Measurements from ENCODE around the gene DCDC1. TPM values are rescaled to one million over a fixed set of nuclear protein-coding genes. Genes with fewer than 3 reads are reported as not detected.

Gene DCDC1
- total RNA-seq, 1 experiment from 2014 or later: 0.22 TPM

- Mint-ChIP-seq H3K4me1 (no peaks in the 10 kb centered on the region), H3K4me3 (no peak overlapping the region), H3K27ac (no peak overlapping the region), H3K9me3 (no peaks in the 10 kb centered on the region; the same call in 1 of the 2 replicates), H3K27me3 (ENCODE audit: low read depth) (no peaks in the 10 kb centered on the region), H3K36me3 (no peaks in the 10 kb centered on the region)
- ChIA-PET CTCF (interaction anchor here (1.7 kb wide), 1 partner anchor 26 kb away, joined by 4 read pairs; no protein-coding TSS in a partner anchor), POLR2A (no interaction called here)
- ATAC-seq (no peak), DNase-seq (ENCODE audit: low spot score) (no peak)
- TF ChIP-seq OVOL2 (CRISPR knock-in tag; IDR thresholded peaks at IDR 0.05; ENCODE audit: borderline replicate concordance): no peak
Measured at GRCh38 chr11:31132531-31133421, 236.8 kb downstream of the DCDC1 start.

- ChIA-PET CTCF (no interaction called here), POLR2A (no interaction called here)
- H3K4me3 Mint-ChIP-seq: no peak overlapping the region
- H3K27ac Mint-ChIP-seq: no peak overlapping the region
- TF ChIP-seq NFE2L1 (CRISPR knock-in tag; IDR thresholded peaks at IDR 0.05): no peak
- peaks cover 10% of the 10 kb centered on the region for H3K4me1 Mint-ChIP-seq
- no peaks in the 10 kb centered on the region for H3K27me3 Mint-ChIP-seq (ENCODE audit: low read depth)
- no peaks in the 10 kb centered on the region for H3K36me3 Mint-ChIP-seq
- ATAC-seq (no peak), DNase-seq (ENCODE audit: low spot score) (no peak)
- H3K9me3 Mint-ChIP-seq: no peaks in the 10 kb centered on the region; the same call in 1 of the 2 replicates
Measured at GRCh38 chr11:31131760-31132159, 237.8 kb downstream of the DCDC1 start.

GRCh38 chr11:31127290-31127689 lies 242.2 kb downstream of the DCDC1 start:
- Mint-ChIP-seq H3K4me3 (no peak overlapping the region), H3K9me3 (peaks cover 22% of the 10 kb centered on the region), H3K27ac (0 out of 2 replicates have a peak overlapping the region, but pooled peaks have one; percentile 22), H3K36me3 (peaks cover 17% of the 10 kb centered on the region), H3K27me3 (ENCODE audit: low read depth) (no peaks in the 10 kb centered on the region), H3K4me1 (peaks cover 19% of the 10 kb centered on the region)
- ATAC-seq (no peak), DNase-seq (ENCODE audit: low spot score) (no peak)
- CTCF ChIA-PET: interaction anchor here (1.1 to 2.5 kb wide), 2 partner anchors 14 to 21 kb away, joined by 3 to 8 read pairs; no protein-coding TSS in a partner anchor
- POLR2A ChIA-PET: no interaction called here
- TF ChIP-seq ZNF263 (CRISPR knock-in tag; IDR thresholded peaks at IDR 0.05; ENCODE audit: low read depth) (no peak), RORB (CRISPR knock-in tag; IDR thresholded peaks at IDR 0.05) (no peak), MYBL2 (CRISPR knock-in tag; IDR thresholded peaks at IDR 0.05) (no peak), ZNF121 (CRISPR knock-in tag; IDR thresholded peaks at IDR 0.05) (no peak), ZBTB43 (CRISPR knock-in tag; IDR thresholded peaks at IDR 0.05) (no peak), ZNF281 (CRISPR knock-in tag; IDR thresholded peaks at IDR 0.05) (no peak), CBFB (CRISPR knock-in tag; IDR thresholded peaks at IDR 0.05; ENCODE audit: low read depth) (no peak), PRRX2 (CRISPR knock-in tag; IDR thresholded peaks at IDR 0.05) (no peak), GABPB1 (CRISPR knock-in tag; IDR thresholded peaks at IDR 0.05) (no peak), NFYB (CRISPR knock-in tag; conservative IDR thresholded peaks at IDR 0.05; ENCODE audit: low read depth) (no peak)

GRCh38 chr11:31120428-31120827 lies 249.1 kb downstream of the DCDC1 start:
- DNase-seq (ENCODE audit: low spot score): no peak
- ChIA-PET CTCF (interaction anchor here (0.7 to 1.2 kb wide), 3 partner anchors 13 to 39 kb away, joined by 3 to 8 read pairs (median 5); no protein-coding TSS in a partner anchor), POLR2A (no interaction called here)
- Mint-ChIP-seq H3K4me3 (no peak overlapping the region), H3K27ac (peak overlapping the region; percentile 52), H3K36me3 (peaks cover 16% of the 10 kb centered on the region), H3K27me3 (ENCODE audit: low read depth) (no peaks in the 10 kb centered on the region), H3K9me3 (peaks cover 20% of the 10 kb centered on the region), H3K4me1 (peaks cover 31% of the 10 kb centered on the region)
- ATAC-seq: peak; percentile 67
- 0 out of 2 replicates have a peak, but pooled peaks have one; percentile 24 for TF ChIP-seq NFE2L1 (CRISPR knock-in tag; IDR thresholded peaks at IDR 0.05)
- no peak for TF ChIP-seq NFYB (CRISPR knock-in tag; conservative IDR thresholded peaks at IDR 0.05; ENCODE audit: low read depth)

All from WTC11 (cell line).